HFFc6 (cell line): ENCODE measurements around the gene LRRK1. TPM values are rescaled to one million over a fixed set of nuclear protein-coding genes. Genes with fewer than 3 reads are reported as not detected.

ENCODE experiments used
- DNase-seq: peaks from one replicate; pipeline ENCODE4 v3.0.0-alpha.2; 2018
- H3K27ac Mint-ChIP-seq: 2 replicates; pipeline ENCODE4 v1.8.0; 2020; ENCODE audit warnings: mild to moderate bottlenecking, mixed read lengths
- H3K27me3 Mint-ChIP-seq: 2 replicates; pipeline ENCODE4 v1.8.0; 2021; ENCODE audit warnings: mild to moderate bottlenecking, moderate library complexity, mixed read lengths; ENCODE audit not compliant: insufficient read depth
- H3K36me3 Mint-ChIP-seq: 2 replicates; pipeline ENCODE4 v1.8.0; 2021; ENCODE audit warnings: low read depth, mixed read lengths
- H3K4me1 Mint-ChIP-seq: 2 replicates; pipeline ENCODE4 v1.8.0; 2020; ENCODE audit warnings: low read depth, mixed read lengths
- H3K4me3 Mint-ChIP-seq: 2 replicates; pipeline ENCODE4 v1.8.0; 2020; ENCODE audit warnings: mild to moderate bottlenecking, moderate library complexity, mixed read lengths
- H3K9me3 Mint-ChIP-seq: 2 replicates; pipeline ENCODE4 v1.8.0; 2020; ENCODE audit warnings: mild to moderate bottlenecking, mixed read lengths
- CTCF ChIP-seq: fragments of 200-600 bp; sonication (generic); IDR thresholded peaks from 2 replicates; pipeline ENCODE4 v1.5.0; 2021; ENCODE audit warnings: antibody characterized with exemption, mild to moderate bottlenecking
- total RNA-seq, 6 experiments: library from RNA; stranded (reverse); fragmentation: NEBNext Ultra II Directional; extraction: Animal tissue kit (Norgen Biotek cat#: 25700); gene quantifications; 2 replicates in 1 of 6; 3 replicates in 5 of 6; pipeline ENCODE4 v1.2.3, GENCODE V29; 2021

LRRK1 gene
- total RNA-seq, 6 experiments from 2014 or later: 11.4 to 14.8 (median 13.5) TPM

GRCh38 chr15:101010781-101011180 lies 91.6 kb downstream of the LRRK1 start:
- Mint-ChIP-seq H3K27ac (no peak overlapping the region), H3K36me3 (peaks cover 1% of the 10 kb centered on the region), H3K9me3 (peaks cover under 1% of the 10 kb centered on the region; the same call in 1 of the 2 replicates), H3K4me1 (peaks cover 14% of the 10 kb centered on the region), H3K4me3 (no peak overlapping the region), H3K27me3 (no peaks in the 10 kb centered on the region; the same call in 1 of the 2 replicates)
- no peak for DNase-seq
- TF ChIP-seq CTCF: no peak

GRCh38 chr15:101012326-101013200 lies 93.4 kb downstream of the LRRK1 start:
- H3K9me3 Mint-ChIP-seq: no peaks in the 10 kb centered on the region
- no peak overlapping the region for H3K27ac Mint-ChIP-seq
- peaks cover under 1% of the 10 kb centered on the region for H3K4me1 Mint-ChIP-seq
- no peak overlapping the region for H3K4me3 Mint-ChIP-seq
- H3K36me3 Mint-ChIP-seq: no peaks in the 10 kb centered on the region
- DNase-seq: no peak
- TF ChIP-seq CTCF: no peak
- no peaks in the 10 kb centered on the region; the same call in 1 of the 2 replicates for H3K27me3 Mint-ChIP-seq

GRCh38 chr15:101013201-101013550 lies 94.0 kb downstream of the LRRK1 start:
- H3K27me3 Mint-ChIP-seq: no peaks in the 10 kb centered on the region; the same call in 1 of the 2 replicates
- H3K4me3 Mint-ChIP-seq: no peak overlapping the region
- no peaks in the 10 kb centered on the region for H3K9me3 Mint-ChIP-seq
- no peak for TF ChIP-seq CTCF
- no peaks in the 10 kb centered on the region for H3K4me1 Mint-ChIP-seq
- H3K27ac Mint-ChIP-seq: no peak overlapping the region
- DNase-seq: no peak
- no peaks in the 10 kb centered on the region for H3K36me3 Mint-ChIP-seq

GRCh38 chr15:101013769-101014675 lies 94.9 kb downstream of the LRRK1 start:
- H3K9me3 Mint-ChIP-seq: no peaks in the 10 kb centered on the region
- H3K27ac Mint-ChIP-seq: no peak overlapping the region
- H3K36me3 Mint-ChIP-seq: no peaks in the 10 kb centered on the region
- no peaks in the 10 kb centered on the region for H3K4me1 Mint-ChIP-seq
- no peaks in the 10 kb centered on the region; the same call in 1 of the 2 replicates for H3K27me3 Mint-ChIP-seq
- TF ChIP-seq CTCF: no peak; the same call in 1 of the 2 replicates
- no peak overlapping the region for H3K4me3 Mint-ChIP-seq
- DNase-seq: no peak

- peak; percentile 51 for DNase-seq
- H3K4me3 Mint-ChIP-seq: no peak overlapping the region
- H3K36me3 Mint-ChIP-seq: no peaks in the 10 kb centered on the region
- H3K27ac Mint-ChIP-seq: no peak overlapping the region
- H3K9me3 Mint-ChIP-seq: no peaks in the 10 kb centered on the region
- H3K4me1 Mint-ChIP-seq: no peaks in the 10 kb centered on the region
- peak; percentile 95 for TF ChIP-seq CTCF
- no peaks in the 10 kb centered on the region; the same call in 1 of the 2 replicates for H3K27me3 Mint-ChIP-seq
Measured at GRCh38 chr15:101014921-101015841, 96.0 kb downstream of the LRRK1 start.
